Stimulated activated CD4-positive, alpha-beta T cell treated with anti-CD3 and anti-CD28 coated beads, TNF-alpha, amount 100 ng/mL, for 48 hours (primary cell): ENCODE results near the gene FHIT.

Experiments
- DNase-seq, 3 donors: peaks; one replicate each; pipeline ENCODE4 v3.0.0-alpha.2; 2020; ENCODE audit warnings: low read depth in 3 of 3

FHIT gene

GRCh38 chr3:60501314-60501713 is 749.9 kb downstream of the FHIT start:
- DNase-seq: no peak

DNA sequence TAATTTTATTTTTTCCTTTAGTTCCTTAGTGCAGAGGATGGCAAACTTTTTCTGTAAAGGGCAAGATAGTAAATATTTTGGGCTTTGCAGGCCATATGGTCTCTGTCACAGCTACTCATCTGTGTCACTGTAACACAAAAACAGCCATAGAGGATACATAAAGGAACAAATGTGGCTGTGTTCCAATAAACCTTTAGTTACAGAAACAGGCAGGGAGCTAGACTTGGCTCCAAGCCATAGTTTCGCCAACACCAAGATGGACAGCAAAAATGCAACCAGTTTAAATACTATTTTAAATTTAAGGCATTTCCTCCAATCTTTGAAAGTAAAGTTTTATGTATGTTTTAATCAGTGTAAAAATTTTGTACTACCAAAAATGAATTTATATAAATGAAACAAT is 753.4 kb downstream of the FHIT start:
- DNase-seq: no peak

- DNase-seq: no peak
These were observed 760.3 kb downstream of the FHIT start for GRCh38 chr3:60490992-60491391.

DNA sequence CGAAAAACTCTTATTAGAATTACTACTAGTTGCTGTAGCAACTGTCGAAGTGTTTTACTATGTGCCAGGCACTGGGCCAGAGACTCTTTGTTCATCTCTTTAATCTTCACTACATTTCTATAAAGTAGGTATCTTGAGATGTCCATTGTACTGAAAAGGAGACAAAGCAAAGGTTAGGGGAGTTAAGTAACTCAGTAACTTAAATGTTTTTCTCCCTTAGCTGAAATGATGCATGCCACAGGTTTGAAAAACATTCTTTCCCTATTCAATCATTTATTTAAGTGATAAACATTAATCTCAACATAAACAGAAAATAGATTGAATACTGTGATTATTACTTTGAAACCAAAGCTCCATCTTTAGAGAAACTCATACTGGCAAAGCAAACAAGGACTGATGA is 776.2 kb downstream of the FHIT start:
- DNase-seq: no peak

DNA sequence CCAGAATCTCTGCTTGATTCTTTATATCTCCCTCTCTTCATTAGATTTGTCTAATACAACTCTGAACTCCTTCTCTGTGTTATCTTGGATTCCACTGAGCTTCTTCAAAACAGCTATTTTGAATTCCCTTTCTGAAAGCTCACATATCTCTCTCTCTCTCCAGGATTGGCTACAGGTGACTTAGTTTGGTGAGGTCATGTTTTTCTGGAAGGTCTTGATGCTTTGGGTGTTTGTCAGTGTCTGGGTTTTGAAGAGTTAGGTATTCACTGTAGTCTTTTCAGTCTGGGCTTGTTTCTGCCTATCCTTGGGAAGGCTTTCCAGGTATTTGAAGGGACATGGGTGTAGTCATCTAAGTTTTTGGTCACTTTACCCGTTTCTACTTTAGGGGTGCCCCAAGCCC is 781.8 kb downstream of the FHIT start:
- no peak for DNase-seq

- DNase-seq: no peak
These were observed 787.6 kb downstream of the FHIT start for GRCh38 chr3:60463685-60464084.

DNA sequence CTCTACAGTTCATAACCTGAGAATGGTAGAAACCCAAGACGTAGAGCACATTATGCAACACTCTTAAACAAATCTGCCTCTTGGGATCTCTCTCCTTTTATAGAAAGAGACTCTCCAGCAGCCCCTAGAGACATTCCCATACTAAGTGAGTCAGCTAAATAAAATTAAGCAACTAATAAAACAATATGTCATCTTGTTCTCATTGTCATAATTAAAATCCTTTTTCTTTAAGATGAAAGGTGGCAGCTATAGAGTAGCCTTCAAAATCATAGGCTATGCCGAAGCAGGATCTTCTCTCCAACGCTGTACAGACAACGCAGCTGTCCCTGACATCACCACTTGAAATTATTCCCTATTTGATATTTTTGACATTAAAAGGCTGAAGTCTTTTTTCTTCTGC is 790.0 kb downstream of the FHIT start:
- no peak for DNase-seq

- no peak for DNase-seq
These were observed 795.1 kb downstream of the FHIT start for GRCh38 chr3:60456180-60456579.

- DNase-seq: no peak
These were observed 797.9 kb downstream of the FHIT start for GRCh38 chr3:60453326-60453725.

DNA sequence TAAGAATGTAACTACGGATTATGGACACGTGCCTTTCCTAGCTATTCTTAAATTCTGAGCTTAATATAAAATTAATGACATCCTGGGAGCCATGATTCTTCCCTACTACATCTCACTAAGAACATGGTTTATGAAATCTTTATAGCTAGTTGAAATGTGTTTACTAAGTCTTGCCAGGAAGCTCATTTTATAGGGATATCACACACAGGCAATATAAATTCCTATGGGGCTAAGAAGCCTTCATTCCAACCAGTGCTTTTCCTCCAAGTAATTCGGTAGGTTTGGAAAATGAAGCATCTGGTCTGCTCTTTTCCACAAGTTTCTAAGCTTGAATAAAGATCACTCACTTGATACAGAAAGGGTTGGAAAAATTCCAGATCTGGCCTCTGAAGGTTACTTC is 802.6 kb downstream of the FHIT start:
- no peak for DNase-seq

DNA sequence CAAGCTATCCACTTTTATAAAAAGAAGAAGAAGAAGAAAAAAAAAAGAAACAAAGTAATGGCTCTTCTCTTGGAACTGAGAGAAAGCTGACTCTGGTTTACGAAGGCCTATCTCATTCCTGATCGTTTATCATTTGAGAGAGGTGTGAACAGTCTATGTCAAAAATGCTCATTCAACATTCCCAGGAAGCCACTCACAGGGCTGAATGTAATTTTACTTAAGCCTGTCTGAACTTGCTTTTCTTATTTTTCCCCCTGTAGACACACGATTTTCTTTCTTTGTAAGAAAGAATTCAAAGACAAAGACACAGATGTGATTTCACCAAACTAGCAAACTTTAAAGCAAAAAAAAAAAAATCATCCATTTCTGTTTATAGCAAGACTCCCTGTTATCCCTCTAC is 805.8 kb downstream of the FHIT start:
- no peak for DNase-seq

DNA sequence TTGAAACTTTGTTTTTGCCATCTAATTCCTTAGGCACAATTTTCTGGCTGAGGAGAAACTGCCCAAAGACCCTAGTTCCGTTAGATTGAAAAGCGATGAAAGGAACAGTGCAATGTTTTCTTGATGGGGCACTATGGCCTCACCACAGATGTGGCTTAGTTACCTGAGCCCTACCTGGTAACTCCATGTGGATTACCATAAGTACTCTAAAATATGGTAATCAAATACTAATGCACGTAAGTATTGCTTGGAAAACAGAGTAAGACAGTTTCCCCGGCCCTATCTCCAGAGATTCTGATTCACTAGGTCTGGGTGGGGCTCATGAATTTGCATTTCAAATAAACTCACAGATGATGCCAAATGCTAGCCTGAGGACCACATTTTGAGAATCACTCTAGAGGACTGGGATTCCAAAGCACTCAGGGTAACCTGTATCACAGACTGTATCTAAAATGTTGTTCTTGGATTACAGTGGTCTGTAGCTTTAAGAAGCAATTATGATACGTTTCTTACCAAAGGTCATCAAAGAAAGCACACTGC is 806.3 kb downstream of the FHIT start:
- DNase-seq: no peak

DNA sequence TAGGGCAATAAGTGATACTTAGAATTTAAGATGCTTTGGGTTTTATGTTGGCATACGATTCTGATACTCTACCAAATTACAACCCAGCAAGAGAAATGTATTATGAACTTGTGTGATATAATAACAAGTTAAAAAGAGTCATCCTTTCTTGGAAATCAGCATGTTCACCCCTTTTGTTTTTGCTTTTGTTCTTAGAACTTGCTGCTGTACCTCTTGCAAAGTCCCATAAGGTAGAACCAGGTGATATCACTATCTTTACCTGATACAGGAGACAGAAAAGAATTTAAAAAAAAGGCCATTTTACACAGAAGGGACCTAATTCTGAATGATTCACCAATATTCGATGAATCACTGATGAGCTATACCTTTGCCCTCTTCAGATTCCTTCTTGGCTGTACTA is 810.4 kb downstream of the FHIT start:
- DNase-seq: no peak

GRCh38 chr3:60435941-60436650 is 815.2 kb downstream of the FHIT start:
- no peak for DNase-seq

- DNase-seq: no peak
These were observed 816.3 kb downstream of the FHIT start for GRCh38 chr3:60434950-60435349.

- DNase-seq: no peak
These were observed 816.9 kb downstream of the FHIT start for GRCh38 chr3:60434323-60434722.

DNA sequence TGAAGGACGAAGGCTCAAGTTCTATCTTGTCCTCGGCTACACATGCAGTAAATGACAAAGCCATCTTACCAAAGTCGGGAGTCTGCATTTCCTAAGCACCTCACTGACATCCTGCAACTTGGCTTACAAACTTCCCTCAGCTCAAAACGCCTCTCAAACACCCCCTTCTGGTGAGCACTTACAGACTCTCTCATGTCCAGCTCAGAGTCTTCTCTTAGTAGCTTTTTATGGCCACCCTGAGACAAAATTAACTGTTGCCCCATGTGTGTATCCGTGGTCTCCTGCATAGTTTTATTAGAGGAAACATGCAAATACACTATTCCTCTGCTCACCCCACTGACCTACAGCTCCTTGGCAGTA is 819.7 kb downstream of the FHIT start:
- no peak for DNase-seq

DNA sequence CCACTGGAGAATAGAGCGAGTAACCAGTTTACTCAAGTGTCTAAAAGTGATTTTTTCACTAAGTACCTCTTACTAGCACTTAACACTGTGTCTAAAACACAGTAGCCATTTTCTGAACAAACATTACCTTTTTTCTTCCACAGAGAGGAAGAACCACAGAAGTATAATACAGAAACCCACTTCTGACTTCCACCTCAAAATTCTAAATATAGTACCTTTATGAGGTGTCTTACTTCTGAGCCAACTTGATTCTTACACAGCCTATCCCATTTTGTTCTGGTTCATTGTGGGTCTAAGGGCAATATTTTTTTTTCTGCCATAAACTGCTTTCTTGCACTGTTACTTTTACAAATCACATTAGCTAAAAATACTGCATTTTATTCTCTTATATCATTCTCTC is 821.0 kb downstream of the FHIT start:
- DNase-seq: no peak

DNA sequence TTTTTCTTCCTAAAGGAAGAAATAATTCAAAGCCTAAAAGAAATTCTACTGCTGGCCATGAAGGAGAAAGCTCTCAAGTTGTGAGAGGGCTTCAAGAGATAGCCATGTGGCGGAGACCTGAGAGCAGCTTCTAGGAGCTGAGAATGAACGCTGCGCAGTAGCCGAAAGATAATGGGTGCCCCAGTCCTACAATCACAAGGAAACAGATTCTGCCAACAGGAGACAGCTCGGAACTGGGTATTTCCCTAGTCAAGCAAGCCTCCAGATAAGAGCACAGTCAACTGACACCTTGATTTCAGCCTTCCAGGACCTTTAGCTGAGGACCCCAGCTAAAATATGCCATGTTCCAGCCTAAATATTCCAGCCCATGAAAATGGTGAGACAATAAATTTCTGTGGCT is 824.1 kb downstream of the FHIT start:
- DNase-seq: no peak

- DNase-seq: no peak
These were observed 826.3 kb downstream of the FHIT start for GRCh38 chr3:60424942-60425341.

DNA sequence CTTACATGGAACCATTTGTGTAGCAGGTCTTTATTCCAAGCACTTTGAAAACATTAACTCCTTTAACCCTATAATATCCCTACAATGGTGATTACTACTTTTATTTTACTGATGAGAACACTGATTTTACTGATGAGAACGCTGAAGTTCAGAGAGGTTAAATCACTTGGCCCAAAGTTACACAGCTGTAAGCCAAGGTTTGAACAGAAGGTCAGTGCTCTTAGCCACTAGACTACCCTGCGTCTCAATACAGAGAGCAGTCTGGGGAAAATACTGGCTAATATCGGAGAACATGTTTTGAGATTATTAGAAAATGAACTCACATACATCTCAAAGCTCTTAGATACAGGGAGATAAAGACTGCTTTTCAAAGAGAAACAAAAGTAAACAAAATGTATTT is 827.2 kb downstream of the FHIT start:
- no peak for DNase-seq

DNA sequence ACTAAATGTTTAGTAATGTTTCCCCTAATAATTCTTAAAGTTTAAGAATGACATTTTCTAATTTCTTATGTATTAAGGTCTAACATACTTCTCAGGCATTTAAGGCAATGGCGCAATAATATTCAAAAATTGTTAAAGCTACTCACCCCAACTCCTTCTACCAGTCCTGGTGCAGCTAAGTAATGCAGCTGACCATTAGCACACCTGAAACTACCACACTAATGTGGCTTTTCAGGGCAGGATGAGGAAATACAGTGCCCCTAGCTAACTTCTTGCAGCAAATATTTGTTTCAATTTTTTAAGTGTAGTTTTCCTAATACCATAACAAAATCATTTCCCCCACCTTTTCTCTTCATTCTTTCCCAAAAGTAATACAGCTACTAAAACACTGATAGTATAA is 827.7 kb downstream of the FHIT start:
- no peak for DNase-seq

GRCh38 chr3:60421749-60422446 is 829.4 kb downstream of the FHIT start:
- no peak for DNase-seq

- no peak for DNase-seq
These were observed 833.7 kb downstream of the FHIT start for GRCh38 chr3:60417576-60417975.
